ENCODE data around the gene RBPJL. TPM values are rescaled to one million over a fixed set of nuclear protein-coding genes. Genes with fewer than 3 reads are reported as not detected.

RBPJL gene
- total RNA-seq, 4 donors from 2014 or later: not detected

DNA sequence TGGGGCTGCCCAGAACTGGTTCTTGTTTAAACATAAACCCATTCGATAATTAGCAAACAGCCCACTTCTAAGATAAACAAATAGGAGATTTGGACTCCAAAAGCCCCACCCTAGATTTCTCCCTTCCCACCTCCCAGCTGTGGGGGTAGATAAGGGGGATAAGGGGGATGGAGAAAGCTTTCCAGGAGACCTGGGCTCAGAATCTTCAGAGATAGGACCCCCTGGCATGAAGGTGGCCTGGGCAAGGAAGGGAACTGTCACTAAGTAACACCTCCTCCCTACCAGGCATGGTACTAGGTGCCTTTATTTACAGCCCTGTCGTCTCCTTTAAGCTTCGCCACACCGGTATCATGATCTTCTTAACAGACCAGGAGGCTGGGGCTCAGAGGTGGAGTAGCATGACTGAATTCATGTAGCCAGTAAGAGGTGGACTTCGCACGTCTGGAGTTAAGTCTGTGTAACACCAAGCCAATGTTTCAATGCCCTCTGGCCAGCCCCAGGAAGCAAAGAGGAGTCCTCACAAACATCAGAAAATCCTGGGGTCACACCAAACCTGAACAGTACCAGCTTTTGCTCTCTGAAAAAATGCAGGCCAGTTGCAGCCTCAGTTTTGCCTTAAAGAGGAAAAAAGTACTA, 37.0 kb downstream of the RBPJL start:
- TF ChIP-seq, protein P1, sequence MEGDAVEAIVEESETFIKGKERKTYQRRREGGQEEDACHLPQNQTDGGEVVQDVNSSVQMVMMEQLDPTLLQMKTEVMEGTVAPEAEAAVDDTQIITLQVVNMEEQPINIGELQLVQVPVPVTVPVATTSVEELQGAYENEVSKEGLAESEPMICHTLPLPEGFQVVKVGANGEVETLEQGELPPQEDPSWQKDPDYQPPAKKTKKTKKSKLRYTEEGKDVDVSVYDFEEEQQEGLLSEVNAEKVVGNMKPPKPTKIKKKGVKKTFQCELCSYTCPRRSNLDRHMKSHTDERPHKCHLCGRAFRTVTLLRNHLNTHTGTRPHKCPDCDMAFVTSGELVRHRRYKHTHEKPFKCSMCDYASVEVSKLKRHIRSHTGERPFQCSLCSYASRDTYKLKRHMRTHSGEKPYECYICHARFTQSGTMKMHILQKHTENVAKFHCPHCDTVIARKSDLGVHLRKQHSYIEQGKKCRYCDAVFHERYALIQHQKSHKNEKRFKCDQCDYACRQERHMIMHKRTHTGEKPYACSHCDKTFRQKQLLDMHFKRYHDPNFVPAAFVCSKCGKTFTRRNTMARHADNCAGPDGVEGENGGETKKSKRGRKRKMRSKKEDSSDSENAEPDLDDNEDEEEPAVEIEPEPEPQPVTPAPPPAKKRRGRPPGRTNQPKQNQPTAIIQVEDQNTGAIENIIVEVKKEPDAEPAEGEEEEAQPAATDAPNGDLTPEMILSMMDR (IDR thresholded peaks at IDR 0.05; ENCODE audit: low read depth): no peak

DNA sequence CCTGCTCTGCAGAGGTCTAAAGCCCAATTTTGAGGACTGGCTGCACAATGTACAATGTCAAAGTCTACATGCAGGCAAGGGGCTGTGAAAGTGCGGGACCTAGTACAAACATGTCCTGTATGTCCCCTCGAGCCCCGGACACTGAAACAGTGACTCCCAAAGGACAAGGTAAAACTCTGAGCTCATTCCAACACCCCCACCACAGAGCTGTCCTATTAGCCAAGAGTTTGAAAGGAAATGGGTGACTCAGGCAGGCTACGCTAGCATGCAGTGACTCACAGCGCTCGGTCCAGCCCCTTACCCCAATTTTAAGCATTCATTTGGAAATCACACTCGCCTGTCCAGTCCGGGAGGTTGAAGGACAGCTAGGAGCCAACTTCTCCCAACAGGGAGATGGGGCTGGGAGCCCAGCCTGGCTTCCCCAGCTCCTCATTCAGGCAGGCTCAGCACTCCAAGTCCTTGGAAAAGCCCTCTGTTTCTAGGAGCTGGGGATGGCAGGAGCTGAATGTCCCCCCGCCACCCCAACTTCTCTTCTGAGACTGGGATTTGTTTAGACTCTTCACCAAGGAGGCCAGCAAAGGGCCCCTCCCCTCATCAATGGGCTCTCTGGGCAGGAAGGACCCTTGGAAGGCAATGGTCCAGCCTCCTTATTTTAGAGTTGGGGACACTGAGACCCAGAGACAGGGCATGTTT, 37.7 kb downstream of the RBPJL start:
- TF ChIP-seq, protein P1 (IDR thresholded peaks at IDR 0.05; ENCODE audit: low read depth): no peak

DNA sequence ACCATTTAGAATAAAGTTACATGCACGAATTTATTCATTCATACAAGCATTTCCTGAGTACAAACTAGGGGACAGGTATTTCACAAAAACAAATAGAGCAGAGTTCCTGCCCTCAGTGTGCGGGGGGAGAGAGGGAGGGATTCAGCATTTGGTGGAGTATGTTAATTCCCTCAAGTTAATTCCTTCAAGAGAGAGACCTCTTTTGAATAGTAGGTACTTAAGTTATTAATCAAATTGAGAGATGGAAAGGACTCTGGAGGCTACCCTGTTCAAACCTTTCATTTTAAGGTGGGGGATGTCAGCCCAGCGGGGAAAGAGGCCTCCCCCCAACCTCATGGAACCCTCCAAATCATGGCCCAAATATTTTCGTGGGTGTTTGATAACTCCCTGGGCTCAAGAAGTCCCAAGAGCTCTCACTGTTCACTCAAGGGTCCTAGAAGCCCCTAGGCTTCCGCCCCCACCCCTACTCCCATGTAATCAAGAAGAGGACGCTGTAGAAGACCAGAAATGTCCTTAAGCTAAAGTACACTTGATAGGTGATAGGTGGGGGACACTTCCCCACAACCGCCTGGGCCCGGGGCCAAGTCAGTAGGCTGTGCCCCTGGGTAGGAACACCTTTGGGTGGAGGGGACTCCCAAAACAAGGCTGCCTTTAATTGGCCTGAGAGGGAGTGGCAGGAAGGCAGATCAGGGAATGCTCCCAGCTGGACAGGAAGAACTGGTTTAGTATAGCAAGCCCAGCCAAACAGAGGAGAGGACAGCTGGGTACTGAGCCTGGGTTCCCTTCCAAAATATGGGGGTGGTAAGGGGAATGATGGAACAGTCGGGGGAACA, 38.7 kb downstream of the RBPJL start:
- TF ChIP-seq, protein P1 (IDR thresholded peaks at IDR 0.05; ENCODE audit: low read depth): no peak

DNA sequence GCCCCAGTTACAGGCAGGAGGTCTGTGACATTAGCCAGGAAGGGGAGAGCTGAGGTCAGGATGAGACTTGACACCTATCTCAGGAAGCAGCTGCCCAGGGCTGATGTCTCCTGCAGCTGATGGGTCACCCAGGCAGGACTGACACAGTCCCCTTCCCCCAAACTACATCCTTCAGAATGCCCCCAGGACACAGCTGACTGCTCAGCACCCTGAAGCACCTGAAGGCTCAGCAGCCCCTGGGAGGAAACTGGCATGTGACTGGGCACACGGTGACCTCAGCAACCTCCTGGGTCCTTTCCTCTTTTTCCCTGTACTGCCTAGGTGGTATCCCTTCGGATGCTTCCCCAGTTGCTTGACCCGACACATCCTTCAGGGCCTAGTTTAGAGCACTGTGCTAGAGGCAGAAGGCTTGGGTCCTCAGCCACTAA, 39.7 kb downstream of the RBPJL start:
- TF ChIP-seq, protein P1 (IDR thresholded peaks at IDR 0.05; ENCODE audit: low read depth): no peak

DNA sequence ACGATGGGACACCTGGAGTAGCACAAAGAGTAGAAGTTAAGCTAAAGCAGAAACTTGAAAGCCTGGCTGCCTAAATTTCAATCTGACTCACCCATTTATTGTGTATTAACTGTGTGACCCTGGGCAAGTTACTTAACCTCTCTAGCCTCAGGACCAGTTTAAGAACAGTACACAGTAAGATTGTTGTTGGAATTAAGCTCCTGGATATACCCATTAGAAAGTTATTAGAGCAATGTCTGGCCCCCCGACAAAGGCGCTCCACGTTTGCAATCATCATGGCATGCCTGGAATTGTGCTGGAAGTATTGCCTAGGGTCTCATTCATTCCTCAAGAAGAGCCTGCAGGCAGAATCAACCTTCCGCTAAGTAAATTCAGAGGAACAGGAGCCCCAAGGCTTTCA, 40.2 kb downstream of the RBPJL start:
- TF ChIP-seq, protein P1 (IDR thresholded peaks at IDR 0.05; ENCODE audit: low read depth): no peak

DNA sequence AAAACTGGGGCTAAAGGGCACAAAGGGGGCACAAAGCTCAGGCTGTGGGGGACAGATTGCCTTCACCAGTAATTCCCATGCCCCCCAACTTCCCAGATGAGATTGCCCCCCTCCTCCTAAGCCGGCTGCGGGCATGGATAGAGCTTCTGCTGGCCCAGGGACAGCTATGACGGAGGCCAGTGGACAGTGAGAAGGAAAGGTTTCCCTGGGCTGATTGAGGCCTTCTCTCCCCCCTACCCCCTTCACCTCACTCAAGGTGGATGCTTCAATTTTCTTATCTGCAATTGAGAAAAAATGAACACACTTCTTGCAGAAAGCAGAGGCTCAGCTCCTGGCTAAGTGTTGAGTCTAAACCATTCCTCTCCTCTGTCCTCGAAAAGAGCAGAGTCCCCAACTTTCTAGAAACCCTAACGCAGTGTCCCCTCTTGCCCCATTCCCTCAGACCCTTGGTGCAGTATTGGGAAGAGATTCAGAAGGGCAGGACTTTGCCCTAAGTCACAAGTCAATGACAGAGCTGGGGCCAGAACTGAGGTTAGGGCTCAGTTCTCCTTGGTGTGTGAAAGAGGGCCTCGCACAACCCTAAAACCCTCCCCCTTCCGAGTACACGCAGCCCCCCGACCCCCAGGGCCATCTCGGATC, 40.8 kb downstream of the RBPJL start:
- TF ChIP-seq, protein P1 (IDR thresholded peaks at IDR 0.05; ENCODE audit: low read depth): no peak

Data from subcutaneous adipose tissue (tissue), 4 donors.